ENCODE results near the gene LETM1. TPM values are rescaled to one million over a fixed set of nuclear protein-coding genes. Genes with fewer than 3 reads are reported as not detected.

LETM1 gene
- total and polyA plus RNA-seq, 2 of the 8 experiments (the other 6 are each of a cell fraction or from before 2014, with no cell fraction given), result 19.8 to 50.1 TPM

- H2AFZ ChIP-seq (ENCODE audit: low read length), result no peak overlapping the region
- no peak overlapping the region for H4K8ac ChIP-seq (ENCODE audit: extremely low read depth, insufficient read depth, low read length)
- no peak overlapping the region for H3K4ac ChIP-seq (replicated peaks; ENCODE audit: insufficient read length, low read depth, low read length)
- H2BK5ac ChIP-seq (ENCODE audit: low read depth, low read length), result no peak overlapping the region
- H4K91ac ChIP-seq (replicated peaks; ENCODE audit: insufficient read length, low read length), result no peak overlapping the region
- no peak overlapping the region for H3K4me2 ChIP-seq (ENCODE audit: insufficient read depth in 1 of 2, low read depth in 2 of 2, low read length in 2 of 2)
- no peaks in the 10 kb centered on the region for H3K23me2 ChIP-seq (ENCODE audit: low read depth, low read length)
- no peak overlapping the region for H3K9ac ChIP-seq (replicated peaks in 1 of 4; ENCODE audit: extremely low read depth in 1 of 4, low read depth in 3 of 4, low read length in 3 of 4)
- no peaks in the 10 kb centered on the region for H3K79me2 ChIP-seq (ENCODE audit: control insufficient read depth in 1 of 2, insufficient read depth in 2 of 2, low read length in 2 of 2)
- no peak overlapping the region for H4K5ac ChIP-seq (ENCODE audit: insufficient read length, low read depth, low read length)
- no peak for TF ChIP-seq RXRA (IDR thresholded peaks at IDR 0.05; ENCODE audit: insufficient read depth, low read depth, low read length)
- TF ChIP-seq USF2 (IDR thresholded peaks at IDR 0.05; ENCODE audit: low read length), result no peak
- no peak for TF ChIP-seq NRF1 (IDR thresholded peaks at IDR 0.05; ENCODE audit: low read depth, low read length)
- no peak for TF ChIP-seq SP2 (IDR thresholded peaks at IDR 0.05; ENCODE audit: low read length)
- no peak for TF ChIP-seq RAD21 (IDR thresholded peaks at IDR 0.05 in 1 of 2, conservative IDR thresholded peaks at IDR 0.05 in 1 of 2; ENCODE audit: low read depth in 2 of 2, low read length in 2 of 2)
- no peak for TF ChIP-seq CTBP2 (IDR thresholded peaks at IDR 0.05; ENCODE audit: borderline replicate concordance, insufficient read depth, insufficient read length, low read length)
- TF ChIP-seq KDM1A (IDR thresholded peaks at IDR 0.05; ENCODE audit: borderline replicate concordance, low read length), result no peak
- TF ChIP-seq TAF1 (IDR thresholded peaks at IDR 0.05; ENCODE audit: low read depth, low read length), result no peak
- no peak overlapping the region for H2BK15ac ChIP-seq (ENCODE audit: low read length)
- ChIA-PET CTCF (ENCODE audit: partially characterized antibody) (interaction anchor here (1.1 kb wide), 1 partner anchor 95 kb away, joined by 3 read pairs; no protein-coding TSS in a partner anchor), POLR2A (ENCODE audit: partially characterized antibody) (no interaction called here)
- H3K18ac ChIP-seq (ENCODE audit: extremely low read depth, low read length), result no peak overlapping the region
- 95% methylated on average over 19 of the region's 19 CpGs; no CpG with 5 or more reads in 1 of the 2 experiments for WGBS, 2 experiments (ENCODE audit: extremely low coverage in 1 of 2, insufficient coverage in 1 of 2, insufficient read length in 1 of 2, insufficient replicate concordance in 2 of 2, low coverage in 1 of 2, low lambda C conversion rate in 2 of 2, missing lambda C conversion rate in 1 of 2)
- H3K4me3 ChIP-seq (ENCODE audit: extremely low read depth in 1 of 4, insufficient read depth in 2 of 4, low read depth in 3 of 4, low read length in 4 of 4), result no peak overlapping the region
- H3K56ac ChIP-seq (replicated peaks; ENCODE audit: insufficient read length, low read depth, low read length), result no peak overlapping the region
- H2AK5ac ChIP-seq (ENCODE audit: low read depth, low read length), result no peak overlapping the region
- no peak overlapping the region for H2BK120ac ChIP-seq (replicated peaks; ENCODE audit: low read depth, low read length)
- FAIRE-seq, result no peak
- no peaks in the 10 kb centered on the region for H4K20me1 ChIP-seq (replicated peaks in 1 of 2; ENCODE audit: control insufficient read depth in 1 of 2, insufficient read depth in 2 of 2, low read length in 2 of 2)
- peaks cover 0 to 4% (median 1%) of the 10 kb centered on the region in 4 experiments; a peak in 4 of 7 replicates for H3K4me1 ChIP-seq (replicated peaks in 1 of 4; ENCODE audit: control insufficient read depth in 3 of 4, insufficient read depth in 4 of 4, low read length in 3 of 4)
- DNase-seq (ENCODE audit: low read depth in 1 of 2, low spot score in 2 of 2), result no peak
- no peak overlapping the region for H2BK20ac ChIP-seq (ENCODE audit: low read length)
- no peak overlapping the region for H3K14ac ChIP-seq (ENCODE audit: insufficient read length)
- no peak overlapping the region for H2BK12ac ChIP-seq (ENCODE audit: low read depth, low read length)
- no peak overlapping the region for H3K27ac ChIP-seq (ENCODE audit: low read depth, low read length)
- H3K27me3 ChIP-seq (replicated peaks in 1 of 4; ENCODE audit: control insufficient read depth in 3 of 4, extremely low read depth in 1 of 4, insufficient read depth in 3 of 4, low read length in 3 of 4), result no peaks in the 10 kb centered on the region
- H3K79me1 ChIP-seq (ENCODE audit: low read depth, low read length), result no peaks in the 10 kb centered on the region
- H3K36me3 ChIP-seq (ENCODE audit: control insufficient read depth in 2 of 4, insufficient read depth in 4 of 4, low read length in 3 of 4), result peaks cover 0 to 14% (median 4%) of the 10 kb centered on the region in 4 experiments; a peak in 4 of 8 replicates
- no peak overlapping the region for H3K23ac ChIP-seq (ENCODE audit: insufficient read length)
- H3K9me3 ChIP-seq (ENCODE audit: insufficient read depth in 2 of 2, low read depth in 1 of 2, low read length in 1 of 2), result no peaks in the 10 kb centered on the region; a peak in 2 of 4 replicates
Measured at GRCh38 chr4:1825326-1825725, 30.6 kb downstream of the LETM1 start.
